Body of pancreas (tissue), 4 donors: Measurements from ENCODE around the gene FLII. TPM values are rescaled to one million over a fixed set of nuclear protein-coding genes. Genes with fewer than 3 reads are reported as not detected.

Experiments
- ATAC-seq: fragments of 150-250 bp; one replicate; pipeline ENCODE4 v1.9.1; 2016
- DNase-seq, 4 donors: peaks; one replicate each; pipeline ENCODE4 v3.0.0-alpha.2; 2019
- H3K27ac ChIP-seq, 4 donors: fragments of 200-600 bp; sonication (generic); 1 replicate in 3 of 4; 2 replicates in 1 of 4; pipeline versions ENCODE4 v1.5.1 to v1.6.1; 2016 to 2019; ENCODE audit warnings: mild to moderate bottlenecking in 1 of 4, mixed read lengths in 1 of 4, moderate library complexity in 1 of 4
- H3K27me3 ChIP-seq, 2 donors: fragments of 200-600 bp; sonication (generic); one replicate each; pipeline ENCODE4 v1.6.0; 2016; ENCODE audit warnings: mild to moderate bottlenecking in 1 of 2
- H3K36me3 ChIP-seq, 2 donors: fragments of 200-600 bp; sonication (generic); replicated peaks in 1 of 2; 2 replicates each; pipeline ENCODE4 v1.5.1; 2016; ENCODE audit warnings: low read depth in 2 of 2; ENCODE audit not compliant: insufficient read depth in 1 of 2
- H3K4me1 ChIP-seq: fragments of 200-600 bp; sonication (generic); one replicate; pipeline ENCODE4 v1.6.0; 2016
- H3K4me3 ChIP-seq, 2 donors: fragments of 200-600 bp; sonication (generic); 1 replicate in 1 of 2; 2 replicates in 1 of 2; pipeline ENCODE4 v1.5.1; 2016 to 2019
- H3K9me3 ChIP-seq, 3 donors: fragments of 200-600 bp; sonication (generic); 1 replicate in 2 of 3; 2 replicates in 1 of 3; pipeline ENCODE4 v1.5.1; 2016
- CTCF ChIP-seq, 7 experiments: fragments of 450-650 bp in 4 of 7; fragments of 200-600 bp in 3 of 7; sonication (generic) in 3 of 7; IDR thresholded peaks; one replicate each; pipeline ENCODE4 v1.5.1; 2016 to 2019; ENCODE audit warnings: antibody characterized with exemption in 7 of 7
- POLR2A ChIP-seq, 3 donors: fragments of 450-650 bp; IDR thresholded peaks; one replicate each; pipeline ENCODE4 v1.6.1; 2016; ENCODE audit warnings: antibody characterized with exemption in 3 of 3, mild to moderate bottlenecking in 2 of 3
- WGBS, 2 donors: methylation state at CpG; one replicate each; pipeline ENCODE4 v1.1.5; 2017; 5-methylcytosine and 5-hydroxymethylcytosine counted together
- intact Hi-C: fragments of 100-400 bp; cut with DNase I; formaldehyde crosslinking; loops from one replicate; pipeline ENCODE4 v1.15.1; 2023
- total RNA-seq, 2 donors: library from RNA; depleted of rRNA; stranded (reverse); fragments of >200 nt; gene quantifications; one replicate each; pipeline ENCODE4 v1.1.0, GENCODE V29; 2016

Gene FLII
- total RNA-seq, 2 donors from 2014 or later = 154 to 173 TPM

- Histone ChIP-seq H3K4me3 (no peak overlapping the region), H3K36me3 (peaks cover 8 to 36% of the 10 kb centered on the region in 2 donors), H3K27me3 (no peaks in the 10 kb centered on the region), H3K27ac (no peak overlapping the region), H3K9me3 (no peaks in the 10 kb centered on the region), H3K4me1 (peaks cover 12% of the 10 kb centered on the region)
- WGBS, 2 donors = 93 to 94% methylated on average over 7 of the region's 7 CpGs
- DNase-seq = no peak
- ATAC-seq = no peak
- TF ChIP-seq POLR2A (IDR thresholded peaks at IDR 0.05) (no peak), CTCF (IDR thresholded peaks at IDR 0.05) (no peak)
- intact Hi-C loops = no loop called here
Measured at GRCh38 chr17:18248811-18249210, 9.7 kb downstream of the FLII start.

- Histone ChIP-seq H3K9me3 (no peaks in the 10 kb centered on the region), H3K27me3 (no peaks in the 10 kb centered on the region), H3K27ac (no peak overlapping the region), H3K4me3 (no peak overlapping the region), H3K36me3 (peaks cover 3 to 31% of the 10 kb centered on the region in 2 donors), H3K4me1 (peaks cover 12% of the 10 kb centered on the region)
- ATAC-seq = peak; percentile 61
- intact Hi-C loops = no loop called here
- TF ChIP-seq POLR2A (IDR thresholded peaks at IDR 0.05) = no peak
- TF ChIP-seq CTCF (IDR thresholded peaks at IDR 0.05) = peak; percentile 17 to 64 (median 53)
- peak; percentile 60 to 64 (median 61) for DNase-seq
- WGBS, 2 donors = 32 to 45% methylated on average over 5 to 9 of the region's 9 CpGs
Measured at GRCh38 chr17:18248300-18248731, 10.2 kb downstream of the FLII start.

- no peak for DNase-seq
- H3K36me3 ChIP-seq = peaks cover 0 to 27% of the 10 kb centered on the region in 2 donors
- no peak for TF ChIP-seq CTCF (IDR thresholded peaks at IDR 0.05)
- no peak for TF ChIP-seq POLR2A (IDR thresholded peaks at IDR 0.05)
- intact Hi-C loops = no loop called here
- peaks cover 12% of the 10 kb centered on the region for H3K4me1 ChIP-seq
- H3K27me3 ChIP-seq = no peaks in the 10 kb centered on the region
- H3K27ac ChIP-seq = peak overlapping the region in 3 of 4 donors; percentile 13 to 69 (median 57)
- H3K4me3 ChIP-seq = no peak overlapping the region
- no peaks in the 10 kb centered on the region for H3K9me3 ChIP-seq
- ATAC-seq = peak; percentile 2
- 85 to 87% methylated on average over 21 to 30 of the region's 30 CpGs for WGBS, 2 donors
Measured at GRCh38 chr17:18247613-18248001, 10.9 kb downstream of the FLII start.

- peak overlapping the region; percentile 3 to 69 (median 35) for H3K27ac ChIP-seq
- intact Hi-C loops = no loop called here
- WGBS, 2 donors = 49 to 65% methylated on average over 38 to 46 of the region's 46 CpGs
Measured at GRCh38 chr17:18246880-18247612, 11.5 kb downstream of the FLII start.

More at GRCh38 chr17:18246880-18247612, 11.5 kb downstream of the FLII start:
- Histone ChIP-seq H3K9me3 (no peaks in the 10 kb centered on the region), H3K27me3 (no peaks in the 10 kb centered on the region), H3K4me3 (no peak overlapping the region), H3K4me1 (peaks cover 12% of the 10 kb centered on the region), H3K36me3 (peaks cover 0 to 25% of the 10 kb centered on the region in 2 donors)
- ATAC-seq (peak; percentile 65), DNase-seq (peak; percentile 61 to 82 (median 76))
- TF ChIP-seq CTCF (IDR thresholded peaks at IDR 0.05) (no peak), POLR2A (IDR thresholded peaks at IDR 0.05) (no peak)
